Mesothelial cell of epicardium (in vitro differentiated cells): ENCODE results near the gene SLC6A17. TPM values are rescaled to one million over a fixed set of nuclear protein-coding genes. Genes with fewer than 3 reads are reported as not detected.
A peak's percentile ranks its signal among the peaks of the same experiment; 100 is the strongest.

Experiments
- DNase-seq, 2 experiments: peaks; one replicate each; pipeline ENCODE4 v3.0.0; 2021; ENCODE audit warnings: low spot score in 2 of 2; ENCODE audit not compliant: unreplicated experiment in 2 of 2
- H3K27ac Mint-ChIP-seq: 2 replicates; pipeline ENCODE4 v1.8.0; 2021; ENCODE audit warnings: mixed read lengths
- H3K27me3 Mint-ChIP-seq: 2 replicates; pipeline ENCODE4 v1.8.0; 2021; ENCODE audit warnings: low read depth, mixed read lengths
- H3K36me3 Mint-ChIP-seq: 2 replicates; pipeline ENCODE4 v1.8.0; 2021; ENCODE audit warnings: mixed read lengths
- H3K4me1 Mint-ChIP-seq: 2 replicates; pipeline ENCODE4 v1.8.0; 2021; ENCODE audit warnings: mixed read lengths
- H3K4me3 Mint-ChIP-seq: 2 replicates; pipeline ENCODE4 v1.8.0; 2021; ENCODE audit warnings: mild to moderate bottlenecking, moderate library complexity, mixed read lengths
- H3K9me3 Mint-ChIP-seq: 2 replicates; pipeline ENCODE4 v1.8.0; 2021; ENCODE audit warnings: mixed read lengths
- total RNA-seq: library from RNA; stranded (reverse); gene quantifications from 3 replicates; pipeline ENCODE4 v1.2.1, GENCODE V29; 2021
- TF ChIP-seq, protein P1 (sequence below): fragments of 200-600 bp; sonication (generic); IDR thresholded peaks from one replicate; pipeline ENCODE4 v1.5.0; 2021; ENCODE audit warnings: antibody characterized with exemption; ENCODE audit not compliant: unreplicated experiment

Gene SLC6A17
- total RNA-seq, 1 donor from 2014 or later, result 1.6 TPM

DNA sequence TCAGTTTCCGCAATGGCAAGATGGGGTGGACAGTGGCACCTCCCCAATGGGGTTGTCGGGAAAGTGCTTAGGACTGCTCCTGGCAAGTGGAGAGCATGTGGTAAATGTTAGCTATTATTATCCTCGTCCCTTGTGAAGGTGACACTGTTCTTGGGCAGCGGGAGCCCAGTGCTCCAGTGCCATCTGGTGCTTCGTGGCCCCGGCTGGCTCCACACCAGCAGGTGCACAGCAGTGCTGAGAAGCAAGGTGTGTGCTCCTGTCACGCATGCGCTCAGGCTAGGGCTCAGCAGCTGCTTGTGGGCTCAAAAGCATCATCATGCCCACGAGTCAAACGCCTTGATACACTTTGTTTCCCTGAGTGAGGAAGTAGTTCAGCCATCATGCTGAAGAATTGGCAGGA is 34.9 kb downstream of the SLC6A17 start:
- DNase-seq, result no peak
- Mint-ChIP-seq H3K36me3 (no peaks in the 10 kb centered on the region), H3K27ac (no peak overlapping the region), H3K9me3 (no peaks in the 10 kb centered on the region), H3K4me3 (no peak overlapping the region), H3K4me1 (peaks cover 47% of the 10 kb centered on the region), H3K27me3 (no peaks in the 10 kb centered on the region)
- TF ChIP-seq, protein P1, sequence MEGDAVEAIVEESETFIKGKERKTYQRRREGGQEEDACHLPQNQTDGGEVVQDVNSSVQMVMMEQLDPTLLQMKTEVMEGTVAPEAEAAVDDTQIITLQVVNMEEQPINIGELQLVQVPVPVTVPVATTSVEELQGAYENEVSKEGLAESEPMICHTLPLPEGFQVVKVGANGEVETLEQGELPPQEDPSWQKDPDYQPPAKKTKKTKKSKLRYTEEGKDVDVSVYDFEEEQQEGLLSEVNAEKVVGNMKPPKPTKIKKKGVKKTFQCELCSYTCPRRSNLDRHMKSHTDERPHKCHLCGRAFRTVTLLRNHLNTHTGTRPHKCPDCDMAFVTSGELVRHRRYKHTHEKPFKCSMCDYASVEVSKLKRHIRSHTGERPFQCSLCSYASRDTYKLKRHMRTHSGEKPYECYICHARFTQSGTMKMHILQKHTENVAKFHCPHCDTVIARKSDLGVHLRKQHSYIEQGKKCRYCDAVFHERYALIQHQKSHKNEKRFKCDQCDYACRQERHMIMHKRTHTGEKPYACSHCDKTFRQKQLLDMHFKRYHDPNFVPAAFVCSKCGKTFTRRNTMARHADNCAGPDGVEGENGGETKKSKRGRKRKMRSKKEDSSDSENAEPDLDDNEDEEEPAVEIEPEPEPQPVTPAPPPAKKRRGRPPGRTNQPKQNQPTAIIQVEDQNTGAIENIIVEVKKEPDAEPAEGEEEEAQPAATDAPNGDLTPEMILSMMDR, result no peak

DNA sequence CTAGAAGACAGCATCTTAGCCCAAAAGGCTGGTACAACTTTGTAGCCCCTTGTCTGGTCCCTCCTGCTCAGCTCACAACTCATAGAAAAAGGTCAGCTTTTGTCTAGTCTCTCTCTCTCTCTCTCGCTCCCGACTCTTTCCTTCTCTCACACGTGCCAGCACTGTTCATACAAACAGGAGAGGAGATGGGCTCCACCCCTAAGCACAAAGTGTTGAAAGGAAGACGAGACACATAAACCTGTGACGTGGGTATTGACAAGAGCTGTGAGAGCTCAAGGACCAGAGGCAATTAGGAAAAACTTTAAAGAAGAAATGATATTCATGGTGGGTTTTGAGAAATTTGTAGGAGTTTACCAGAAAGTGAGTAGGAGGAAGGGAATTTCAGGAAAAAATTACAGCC is 36.3 kb downstream of the SLC6A17 start:
- TF ChIP-seq, protein P1, result no peak
- H3K27me3 Mint-ChIP-seq, result peaks cover 2% of the 10 kb centered on the region
- H3K9me3 Mint-ChIP-seq, result no peaks in the 10 kb centered on the region
- peaks cover 47% of the 10 kb centered on the region for H3K4me1 Mint-ChIP-seq
- H3K4me3 Mint-ChIP-seq, result no peak overlapping the region
- no peaks in the 10 kb centered on the region for H3K36me3 Mint-ChIP-seq
- peak overlapping the region; percentile 77 for H3K27ac Mint-ChIP-seq
- no peak for DNase-seq

DNA sequence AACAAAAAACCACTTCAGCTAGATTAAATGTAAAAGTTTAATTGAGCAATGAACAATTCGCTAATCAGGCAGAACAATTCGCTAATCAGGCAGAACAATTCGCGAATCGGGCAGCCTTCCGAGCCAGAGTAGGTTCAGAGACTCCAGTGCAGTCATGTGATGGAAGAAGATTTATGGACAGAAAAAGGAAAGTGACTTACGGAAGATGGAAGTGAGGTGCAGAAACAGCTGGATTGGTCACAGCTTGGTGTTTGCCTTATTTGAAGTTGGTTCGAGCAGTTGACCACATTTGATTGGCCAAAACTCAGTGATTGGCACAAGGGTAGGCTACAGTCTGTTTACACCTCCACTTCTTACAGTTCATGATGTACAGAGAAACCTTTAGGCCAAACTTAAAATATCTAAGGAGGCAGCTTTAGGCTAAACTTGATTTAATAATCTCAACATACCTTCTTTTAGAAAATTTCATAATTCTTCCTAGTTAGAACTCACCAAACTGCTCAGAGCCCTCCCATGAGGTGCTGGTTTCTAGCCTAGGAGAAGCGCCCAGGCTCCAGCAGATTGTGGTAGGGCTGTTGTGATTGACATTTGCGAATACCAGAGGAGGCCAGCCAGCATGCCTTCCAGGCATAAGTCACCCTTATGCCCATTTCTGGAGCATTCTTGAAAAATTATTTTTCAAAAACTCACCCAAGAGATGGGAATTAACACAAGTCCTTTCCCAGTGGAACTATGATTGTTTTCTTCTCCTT is 37.0 kb downstream of the SLC6A17 start:
- TF ChIP-seq, protein P1, result no peak
- peak overlapping the region; percentile 77 for H3K27ac Mint-ChIP-seq
- peaks cover 47% of the 10 kb centered on the region for H3K4me1 Mint-ChIP-seq

DNA sequence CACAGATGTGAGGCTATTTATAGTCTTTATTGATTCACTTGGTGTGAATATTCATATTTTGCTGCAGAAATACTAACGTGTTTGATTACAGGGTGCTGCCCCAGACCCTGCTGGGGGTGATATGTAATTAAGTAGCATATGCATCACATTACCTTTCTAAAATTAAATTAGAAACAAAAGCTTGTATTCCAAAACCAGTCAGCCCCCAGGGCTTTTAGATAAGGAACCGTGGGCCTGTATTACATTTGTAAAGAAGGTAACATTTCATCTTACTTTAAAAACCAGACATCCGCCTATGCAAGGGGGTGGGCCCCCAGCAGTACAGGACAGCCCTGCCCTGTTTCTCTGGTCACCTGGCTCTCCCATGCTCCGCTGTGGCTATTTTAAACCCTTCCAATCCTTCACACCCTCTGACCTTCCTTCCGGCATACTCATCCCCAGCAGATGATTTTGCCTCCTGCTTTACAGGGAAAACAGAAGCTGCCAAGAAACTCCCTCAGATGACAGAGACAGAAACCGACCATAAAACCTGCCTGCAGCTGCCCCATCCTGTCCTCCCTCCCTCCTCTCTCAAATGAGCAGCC is 37.8 kb downstream of the SLC6A17 start:
- peak overlapping the region; percentile 89 for H3K27ac Mint-ChIP-seq
- no peak overlapping the region for H3K4me3 Mint-ChIP-seq
- H3K4me1 Mint-ChIP-seq, result peaks cover 47% of the 10 kb centered on the region
- DNase-seq, result no peak
- TF ChIP-seq, protein P1, result no peak
- no peaks in the 10 kb centered on the region for H3K9me3 Mint-ChIP-seq
- peaks cover 2% of the 10 kb centered on the region for H3K27me3 Mint-ChIP-seq
- no peaks in the 10 kb centered on the region for H3K36me3 Mint-ChIP-seq

More for the DNA sequence above, 37.0 kb downstream of the SLC6A17 start:
- Mint-ChIP-seq H3K4me3 (no peak overlapping the region), H3K27me3 (peaks cover 2% of the 10 kb centered on the region), H3K9me3 (no peaks in the 10 kb centered on the region), H3K36me3 (no peaks in the 10 kb centered on the region)
- no peak for DNase-seq

DNA sequence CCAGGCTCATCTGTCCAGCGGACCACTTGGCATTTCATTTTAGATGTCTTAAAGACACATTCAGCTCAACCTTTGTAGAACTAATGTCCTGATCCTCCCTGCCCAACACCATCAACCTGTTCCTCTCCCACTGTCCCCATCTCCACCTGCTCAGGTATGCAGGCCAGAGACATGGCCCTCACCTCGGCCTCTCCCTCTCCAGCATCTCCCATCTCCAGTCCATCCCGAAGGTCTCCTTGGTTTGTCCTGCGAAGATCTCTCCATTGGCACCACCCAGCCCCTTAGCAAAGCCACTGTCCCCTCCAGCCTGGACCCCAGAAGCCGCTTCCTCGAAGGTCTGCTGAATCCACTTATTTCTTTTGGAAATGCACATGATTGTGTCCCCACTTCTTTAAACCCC is 38.9 kb downstream of the SLC6A17 start:
- peaks cover 2% of the 10 kb centered on the region for H3K27me3 Mint-ChIP-seq
- H3K36me3 Mint-ChIP-seq, result no peaks in the 10 kb centered on the region
- peak overlapping the region; percentile 89 for H3K27ac Mint-ChIP-seq
- DNase-seq, result no peak
- H3K4me3 Mint-ChIP-seq, result no peak overlapping the region
- H3K9me3 Mint-ChIP-seq, result no peaks in the 10 kb centered on the region
- peaks cover 47% of the 10 kb centered on the region for H3K4me1 Mint-ChIP-seq
- TF ChIP-seq, protein P1, result no peak
